Activated CD4-positive, alpha-beta T cell treated with anti-CD3 and anti-CD28 coated beads, Interleukin-2, amount 50 U/mL, for 16 hours (primary cell): ENCODE measurements around the gene PIGB.
A peak's percentile ranks its signal among the peaks of the same experiment; 100 is the strongest.
"Not testable (repeated sequence)": the region's sequence is repeated elsewhere in the genome, so short reads cannot be mapped to it uniquely, and the experiment has no call there.

ENCODE experiments used
- DNase-seq: peaks from one replicate; pipeline ENCODE4 v3.0.0-alpha.2; 2020

Gene PIGB

GRCh38 chr15:55383687-55384086, 64.7 kb downstream of the PIGB start:
- DNase-seq = no peak

DNA sequence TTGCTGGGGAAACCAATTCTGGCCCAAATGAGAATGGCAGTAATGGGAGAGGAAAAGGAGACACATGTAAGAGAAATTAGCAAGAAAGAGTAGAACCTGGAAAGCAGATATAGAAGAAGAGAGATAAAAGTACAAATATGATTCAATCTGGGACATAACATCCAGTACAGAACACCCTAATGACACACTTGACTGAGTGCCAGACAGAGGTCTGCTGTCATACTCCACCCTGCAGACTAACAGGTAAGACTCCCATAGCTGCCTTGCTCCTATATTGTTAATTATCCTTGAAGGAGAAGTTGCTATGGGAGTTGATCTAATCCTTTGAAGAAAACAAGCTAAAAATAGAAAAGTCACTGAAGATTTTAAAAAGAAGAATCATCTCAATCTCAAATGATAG, 68.0 kb downstream of the PIGB start:
- no peak for DNase-seq

DNA sequence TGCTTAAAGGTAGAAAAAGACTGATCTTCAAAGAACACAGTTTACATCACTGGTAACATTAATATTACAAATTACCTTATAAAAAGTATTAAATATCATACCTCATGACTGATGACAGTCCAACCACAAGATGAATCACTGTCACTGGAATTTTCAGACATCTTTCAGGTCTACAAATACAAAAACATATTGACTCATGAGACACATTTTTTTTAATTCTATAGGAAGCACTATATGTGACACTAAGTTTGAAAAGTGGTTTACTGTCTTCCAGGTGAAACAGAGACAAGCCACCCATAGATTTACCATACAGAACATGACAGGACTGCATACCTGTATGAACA, 70.2 kb downstream of the PIGB start:
- DNase-seq = no peak

DNA sequence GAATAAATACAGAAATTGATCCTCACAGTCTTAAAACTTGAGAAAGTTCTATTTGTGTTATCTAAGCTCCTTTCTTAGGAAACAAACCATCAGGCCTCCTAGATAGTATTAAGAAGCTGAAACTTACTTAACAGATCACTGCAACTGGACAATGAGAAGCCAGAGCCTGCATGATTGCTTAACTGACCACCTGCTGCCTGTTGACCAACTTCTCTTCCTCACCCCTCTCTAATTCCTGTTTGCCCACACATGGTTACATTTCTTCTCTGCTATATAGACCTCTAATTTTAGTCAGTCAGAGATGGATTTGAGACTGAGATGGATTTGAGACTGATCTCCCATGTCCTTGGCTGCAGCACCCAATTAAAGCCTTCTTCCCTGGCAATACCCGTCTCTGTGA, 75.7 kb downstream of the PIGB start:
- no peak for DNase-seq

DNA sequence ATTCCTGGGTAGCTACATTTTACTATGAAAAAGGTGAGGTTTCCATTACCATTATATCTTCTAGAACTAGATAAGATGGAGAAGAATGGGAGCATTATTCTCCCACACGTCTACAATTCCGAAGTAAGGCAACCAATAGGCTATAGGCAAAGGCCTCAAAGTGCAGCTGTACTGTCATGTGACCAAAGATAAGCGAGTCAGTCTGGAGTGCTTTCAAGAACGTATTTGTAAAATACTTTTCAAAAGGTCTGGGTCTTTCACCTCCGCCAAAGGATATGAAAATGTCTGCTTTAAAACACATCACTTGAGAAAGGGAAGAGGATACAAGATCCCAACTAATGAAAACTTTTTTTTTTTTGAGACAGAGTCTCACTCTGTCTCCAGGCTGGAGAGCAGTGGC, 79.2 kb downstream of the PIGB start:
- no peak for DNase-seq

DNA sequence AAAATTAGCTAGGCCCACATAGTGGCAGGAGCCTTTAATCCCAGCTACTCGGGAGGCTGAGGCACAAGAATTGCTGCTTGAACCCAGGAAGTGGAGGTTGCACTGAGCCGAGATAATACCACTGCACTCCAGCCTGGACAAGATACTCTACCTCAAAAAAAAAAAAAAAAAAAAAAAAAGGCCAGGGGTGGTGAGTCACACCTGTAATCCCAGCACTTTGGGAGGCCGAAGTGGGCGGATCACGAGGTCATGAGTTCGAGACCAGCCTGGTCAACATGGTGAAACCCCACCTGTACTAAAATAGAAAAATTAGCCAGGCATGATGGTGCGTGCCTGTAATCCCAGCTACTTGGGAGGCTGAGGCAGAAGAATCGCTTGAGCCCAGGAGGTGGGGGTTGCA, 81.0 kb downstream of the PIGB start:
- DNase-seq = not testable (repeated sequence)

DNA sequence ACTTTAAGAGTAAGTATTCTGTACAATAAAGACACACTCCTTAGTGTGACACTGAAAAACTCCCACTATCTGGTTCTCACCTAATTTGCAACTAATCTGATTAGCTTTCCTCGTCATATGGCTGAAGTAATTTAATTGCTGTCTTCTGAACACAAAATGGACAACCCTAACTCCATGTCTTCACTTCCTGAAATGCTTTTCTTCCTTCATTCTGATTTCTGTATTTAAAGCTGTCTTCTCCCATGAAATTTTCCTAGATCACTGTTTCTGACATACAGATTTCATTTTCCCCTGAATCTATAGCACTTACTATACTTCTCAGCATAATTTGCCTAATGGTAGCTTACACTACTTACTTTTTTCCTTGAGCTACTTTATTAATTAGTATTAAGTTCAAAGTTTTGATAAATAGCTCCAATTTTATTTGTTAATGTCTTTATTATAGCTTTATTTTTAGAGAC, 82.8 kb downstream of the PIGB start:
- no peak for DNase-seq

DNA sequence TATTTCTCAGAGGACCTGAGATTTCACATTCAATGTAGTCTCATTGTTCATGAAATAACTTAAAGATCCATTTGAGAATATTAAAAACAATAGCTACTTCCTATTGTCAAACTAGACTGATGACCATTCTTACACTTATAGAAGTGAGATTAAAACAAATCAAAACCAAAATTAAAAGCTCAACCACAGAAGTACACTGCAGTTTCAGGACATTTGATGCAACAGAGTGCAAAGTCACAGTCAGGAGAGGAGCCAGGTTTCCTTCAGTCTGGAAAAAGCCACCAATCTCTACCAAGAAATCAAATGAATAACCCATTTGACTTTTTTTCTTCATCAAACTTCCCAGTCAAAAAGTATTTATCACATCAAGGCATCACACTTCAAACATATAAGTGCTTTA, 83.7 kb downstream of the PIGB start:
- peak; percentile 18 for DNase-seq

GRCh38 chr15:55403531-55403930, 84.5 kb downstream of the PIGB start:
- peak; percentile 45 for DNase-seq
